Progenitor cell of endocrine pancreas (in vitro differentiated cells): ENCODE results near the gene FGF22. TPM values are rescaled to one million over a fixed set of nuclear protein-coding genes. Genes with fewer than 3 reads are reported as not detected.

Experiments
- DNase-seq: peaks from one replicate; pipeline ENCODE4 v3.0.0; 2021; ENCODE audit warnings: low spot score; ENCODE audit not compliant: unreplicated experiment
- H3K27ac Mint-ChIP-seq: 2 replicates; pipeline ENCODE4 v1.8.0; 2021; ENCODE audit warnings: mild to moderate bottlenecking, moderate library complexity, mixed read lengths
- H3K27me3 Mint-ChIP-seq: 2 replicates; pipeline ENCODE4 v1.8.0; 2021; ENCODE audit warnings: mixed read lengths
- H3K36me3 Mint-ChIP-seq: 2 replicates; pipeline ENCODE4 v1.8.0; 2022; ENCODE audit warnings: mixed read lengths; ENCODE audit not compliant: insufficient read depth
- H3K4me1 Mint-ChIP-seq: 2 replicates; pipeline ENCODE4 v1.8.0; 2021; ENCODE audit warnings: low read depth, mixed read lengths
- H3K4me3 Mint-ChIP-seq: 2 replicates; pipeline ENCODE4 v1.8.0; 2021; ENCODE audit warnings: low read depth, mild to moderate bottlenecking, moderate library complexity, mixed read lengths
- H3K9me3 Mint-ChIP-seq: 2 replicates; pipeline ENCODE4 v1.8.0; 2021; ENCODE audit warnings: low read depth, mixed read lengths
- CTCF ChIP-seq: fragments of 200-600 bp; sonication (generic); IDR thresholded peaks from one replicate; pipeline ENCODE4 v1.5.0; 2021; ENCODE audit warnings: antibody characterized with exemption, mild to moderate bottlenecking; ENCODE audit not compliant: unreplicated experiment
- total RNA-seq: library from RNA; stranded (reverse); gene quantifications from 2 replicates; pipeline ENCODE4 v1.2.1, GENCODE V29; 2021

FGF22 gene
- total RNA-seq, 1 donor from 2014 or later = 0.43 TPM

GRCh38 chr19:641702-642101 is 2.0 kb downstream of the FGF22 start:
- Mint-ChIP-seq H3K9me3 (no peaks in the 10 kb centered on the region), H3K27me3 (peaks cover 19% of the 10 kb centered on the region), H3K4me3 (no peak overlapping the region), H3K4me1 (no peaks in the 10 kb centered on the region), H3K27ac (no peak overlapping the region), H3K36me3 (peaks cover 4% of the 10 kb centered on the region)
- no peak for DNase-seq
- no peak for TF ChIP-seq CTCF

GRCh38 chr19:642767-643727 is 3.4 kb downstream of the FGF22 start:
- no peaks in the 10 kb centered on the region for H3K9me3 Mint-ChIP-seq
- no peak for TF ChIP-seq CTCF
- no peak overlapping the region for H3K27ac Mint-ChIP-seq

GRCh38 chr19:643736-644135 is 4.1 kb downstream of the FGF22 start:
- TF ChIP-seq CTCF = no peak
- Mint-ChIP-seq H3K4me3 (no peak overlapping the region), H3K9me3 (no peaks in the 10 kb centered on the region), H3K4me1 (no peaks in the 10 kb centered on the region), H3K27me3 (peaks cover 5% of the 10 kb centered on the region), H3K27ac (no peak overlapping the region), H3K36me3 (peaks cover 4% of the 10 kb centered on the region)
- no peak for DNase-seq

More at GRCh38 chr19:642767-643727, 3.4 kb downstream of the FGF22 start:
- H3K27me3 Mint-ChIP-seq = peaks cover 9% of the 10 kb centered on the region
- no peaks in the 10 kb centered on the region for H3K4me1 Mint-ChIP-seq
- H3K4me3 Mint-ChIP-seq = no peak overlapping the region
- H3K36me3 Mint-ChIP-seq = peaks cover 4% of the 10 kb centered on the region
- no peak for DNase-seq

GRCh38 chr19:644363-644762 is 4.7 kb downstream of the FGF22 start:
- H3K27ac Mint-ChIP-seq = no peak overlapping the region
- no peaks in the 10 kb centered on the region for H3K4me1 Mint-ChIP-seq
- peaks cover 1% of the 10 kb centered on the region for H3K27me3 Mint-ChIP-seq
- no peak for TF ChIP-seq CTCF
- no peaks in the 10 kb centered on the region for H3K9me3 Mint-ChIP-seq
- no peak overlapping the region for H3K4me3 Mint-ChIP-seq
- DNase-seq = no peak
- peaks cover 4% of the 10 kb centered on the region for H3K36me3 Mint-ChIP-seq

- H3K9me3 Mint-ChIP-seq = no peaks in the 10 kb centered on the region
- H3K27ac Mint-ChIP-seq = no peak overlapping the region
- no peak for TF ChIP-seq CTCF
- no peaks in the 10 kb centered on the region for H3K27me3 Mint-ChIP-seq
- no peaks in the 10 kb centered on the region for H3K4me1 Mint-ChIP-seq
- no peak for DNase-seq
- H3K4me3 Mint-ChIP-seq = no peak overlapping the region
- peaks cover 4% of the 10 kb centered on the region for H3K36me3 Mint-ChIP-seq
Observed at GRCh38 chr19:644789-645188, 5.1 kb downstream of the FGF22 start.
